ENCODE measurements around the gene CUTC. TPM values are rescaled to one million over a fixed set of nuclear protein-coding genes. Genes with fewer than 3 reads are reported as not detected.

The CUTC gene, protein sequence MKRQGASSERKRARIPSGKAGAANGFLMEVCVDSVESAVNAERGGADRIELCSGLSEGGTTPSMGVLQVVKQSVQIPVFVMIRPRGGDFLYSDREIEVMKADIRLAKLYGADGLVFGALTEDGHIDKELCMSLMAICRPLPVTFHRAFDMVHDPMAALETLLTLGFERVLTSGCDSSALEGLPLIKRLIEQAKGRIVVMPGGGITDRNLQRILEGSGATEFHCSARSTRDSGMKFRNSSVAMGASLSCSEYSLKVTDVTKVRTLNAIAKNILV
- 21.4 TPM for total RNA-seq
- 10 to 100 TPM; 17.5 to 22.5 (median 19.7) TPM for polyA plus RNA-seq (ENCODE audit: insufficient read depth in 1 of 8, insufficient read length in 8 of 8, low replicate concordance in 1 of 8)
- long read RNA-seq, donor 1, partial matches to known transcripts: 0 of 4 reads
- long read RNA-seq, donor 1, other reads (novel, unspliced or antisense): 0 of 4 reads
- long read RNA-seq, donor 2, partial matches to known transcripts: 0 of 1 reads
- long read RNA-seq, donor 2, other reads (novel, unspliced or antisense): 0 of 1 reads
- long read RNA-seq, donor 3, transcript CUTC-203 (8 exons, 831 nt): major isoform, 6 of 7 reads
- long read RNA-seq, donor 3, partial matches to known transcripts: 0 of 7 reads
- long read RNA-seq, donor 3, other reads (novel, unspliced or antisense): 0 of 7 reads
- long read RNA-seq, donor 4, partial matches to known transcripts: 0 of 6 reads
- long read RNA-seq, donor 4, other reads (novel, unspliced or antisense): 0 of 6 reads
- long read RNA-seq, donor 5, transcript CUTC-203 (8 exons, 831 nt): major isoform, 10 of 19 reads
- long read RNA-seq, donor 5, partial matches to known transcripts: 5 of 19 reads
- long read RNA-seq, donor 5, other reads (novel, unspliced or antisense): 0 of 19 reads
- long read RNA-seq, donor 6, transcript CUTC-202 (9 exons, 1,346 nt): major isoform, 11 of 18 reads
- long read RNA-seq, donor 6, partial matches to known transcripts: 5 of 18 reads
- long read RNA-seq, donor 6, other reads (novel, unspliced or antisense): 0 of 18 reads
- long read RNA-seq, donor 7, partial matches to known transcripts: 5 of 12 reads
- long read RNA-seq, donor 7, other reads (novel, unspliced or antisense): 0 of 12 reads
- long read RNA-seq, donor 8, partial matches to known transcripts: 0 of 11 reads
- long read RNA-seq, donor 8, other reads (novel, unspliced or antisense): 5 of 11 reads
- long read RNA-seq, donor 9, partial matches to known transcripts: 0 of 6 reads
- long read RNA-seq, donor 9, other reads (novel, unspliced or antisense): 0 of 6 reads
- long read RNA-seq, donor 10, partial matches to known transcripts: 10 of 15 reads
- long read RNA-seq, donor 10, other reads (novel, unspliced or antisense): 0 of 15 reads
- long read RNA-seq, donor 11, partial matches to known transcripts: 5 of 9 reads
- long read RNA-seq, donor 11, other reads (novel, unspliced or antisense): 0 of 9 reads

GRCh38 chr10:99732033-99732842, at the start of gene CUTC, which contains the start of gene COX15:
TSS of gene CUTC (plus strand) at chr10:99732234. CDS start at chr10:99732349, 115 bp downstream.
TSS of gene COX15 (minus strand) at chr10:99732127. CDS start at chr10:99732049, 78 bp downstream.
- WGBS (ENCODE audit: insufficient coverage): under 1% methylated on average over 71 of the region's 73 CpGs
- H3K27me3 ChIP-seq (ENCODE audit: control insufficient read depth, insufficient read depth, low read length): no peaks in the 10 kb centered on the region
- H3K4me1 ChIP-seq (ENCODE audit: control insufficient read depth, insufficient read depth, low read length): peaks cover 6% of the 10 kb centered on the region

GRCh38 chr10:99682752-99683151, 49.3 kb upstream of the CUTC start:
- no CpG with 5 or more reads among the region's 1 CpG for WGBS (ENCODE audit: insufficient coverage)
- Histone ChIP-seq H3K4me3 (ENCODE audit: low read length) (no peak overlapping the region), H3K36me3 (ENCODE audit: control insufficient read depth, insufficient read depth, low read length) (peaks cover 7% of the 10 kb centered on the region), H3K27me3 (ENCODE audit: control insufficient read depth, insufficient read depth, low read length) (no peaks in the 10 kb centered on the region), H3K9me3 (replicated peaks; ENCODE audit: control insufficient read depth, low read depth, low read length) (no peaks in the 10 kb centered on the region), H3K4me1 (ENCODE audit: control insufficient read depth, insufficient read depth, low read length) (peaks cover 2% of the 10 kb centered on the region), H3K27ac (ENCODE audit: low read length) (no peak overlapping the region)
- DNase-seq: no peak

More at GRCh38 chr10:99732033-99732842, at the start of gene CUTC, which contains the start of gene COX15:
- Histone ChIP-seq H3K9me3 (replicated peaks; ENCODE audit: control insufficient read depth, low read depth, low read length) (no peaks in the 10 kb centered on the region), H3K36me3 (ENCODE audit: control insufficient read depth, insufficient read depth, low read length) (peaks cover 13% of the 10 kb centered on the region), H3K27ac (ENCODE audit: low read length) (peak within 1 kb of the TSS; percentile 98), H3K4me3 (ENCODE audit: low read length) (peak within 1 kb of the TSS; percentile 93)
- peak; percentile 99 for DNase-seq

DNA sequence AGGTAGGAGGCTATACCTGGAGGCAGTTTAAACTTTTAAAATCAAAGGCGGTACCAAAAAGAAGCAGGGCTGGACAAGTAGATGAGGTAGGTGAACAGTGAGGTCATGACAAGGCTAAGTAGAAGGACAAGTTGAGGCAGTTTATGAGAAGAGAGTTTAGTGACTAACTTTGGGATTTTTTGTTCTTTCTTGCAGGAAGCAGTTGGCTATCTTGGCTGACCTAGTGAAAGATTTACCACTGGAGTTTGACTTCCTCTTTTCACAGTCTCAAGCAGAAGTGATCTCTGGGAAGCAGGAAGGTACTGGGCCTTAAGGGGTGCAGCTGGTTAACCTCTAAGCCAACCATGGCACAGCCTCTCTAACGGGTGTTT, 46.5 kb upstream of the CUTC start:
- H3K27ac ChIP-seq (ENCODE audit: low read length): no peak overlapping the region
- 100% methylated on average over 1 of the region's 2 CpGs for WGBS (ENCODE audit: insufficient coverage)

DNA sequence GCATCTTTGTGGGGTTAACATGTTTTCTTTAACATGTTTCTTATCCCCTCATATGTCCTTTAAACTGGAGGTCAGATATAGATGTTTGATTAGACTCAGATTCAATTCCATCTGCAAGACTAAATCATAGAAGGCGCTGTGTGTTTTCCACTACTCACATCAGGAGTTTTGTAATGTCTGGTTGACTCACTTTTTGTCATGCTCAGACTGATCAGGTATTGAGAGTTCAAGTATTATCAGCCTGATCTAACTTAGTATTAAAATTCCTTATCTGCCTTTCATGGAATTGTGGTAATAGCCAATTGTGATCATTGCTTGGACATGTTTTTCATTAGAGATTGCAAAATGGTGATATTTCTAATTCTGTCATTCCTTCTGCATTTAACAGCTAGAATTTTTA, 42.6 kb upstream of the CUTC start:
- Histone ChIP-seq H3K27me3 (ENCODE audit: control insufficient read depth, insufficient read depth, low read length) (no peaks in the 10 kb centered on the region), H3K4me3 (ENCODE audit: low read length) (no peak overlapping the region), H3K36me3 (ENCODE audit: control insufficient read depth, insufficient read depth, low read length) (peaks cover 6% of the 10 kb centered on the region), H3K4me1 (ENCODE audit: control insufficient read depth, insufficient read depth, low read length) (no peaks in the 10 kb centered on the region), H3K27ac (ENCODE audit: low read length) (no peak overlapping the region), H3K9me3 (replicated peaks; ENCODE audit: control insufficient read depth, low read depth, low read length) (no peaks in the 10 kb centered on the region)
- DNase-seq: no peak
- no CpG with 5 or more reads among the region's 1 CpG for WGBS (ENCODE audit: insufficient coverage)

More for the DNA sequence above, 46.5 kb upstream of the CUTC start:
- Histone ChIP-seq H3K4me3 (ENCODE audit: low read length) (no peak overlapping the region), H3K36me3 (ENCODE audit: control insufficient read depth, insufficient read depth, low read length) (no peaks in the 10 kb centered on the region), H3K9me3 (replicated peaks; ENCODE audit: control insufficient read depth, low read depth, low read length) (no peaks in the 10 kb centered on the region), H3K27me3 (ENCODE audit: control insufficient read depth, insufficient read depth, low read length) (no peaks in the 10 kb centered on the region), H3K4me1 (ENCODE audit: control insufficient read depth, insufficient read depth, low read length) (peaks cover 2% of the 10 kb centered on the region)
- DNase-seq: peak; percentile 40

DNA sequence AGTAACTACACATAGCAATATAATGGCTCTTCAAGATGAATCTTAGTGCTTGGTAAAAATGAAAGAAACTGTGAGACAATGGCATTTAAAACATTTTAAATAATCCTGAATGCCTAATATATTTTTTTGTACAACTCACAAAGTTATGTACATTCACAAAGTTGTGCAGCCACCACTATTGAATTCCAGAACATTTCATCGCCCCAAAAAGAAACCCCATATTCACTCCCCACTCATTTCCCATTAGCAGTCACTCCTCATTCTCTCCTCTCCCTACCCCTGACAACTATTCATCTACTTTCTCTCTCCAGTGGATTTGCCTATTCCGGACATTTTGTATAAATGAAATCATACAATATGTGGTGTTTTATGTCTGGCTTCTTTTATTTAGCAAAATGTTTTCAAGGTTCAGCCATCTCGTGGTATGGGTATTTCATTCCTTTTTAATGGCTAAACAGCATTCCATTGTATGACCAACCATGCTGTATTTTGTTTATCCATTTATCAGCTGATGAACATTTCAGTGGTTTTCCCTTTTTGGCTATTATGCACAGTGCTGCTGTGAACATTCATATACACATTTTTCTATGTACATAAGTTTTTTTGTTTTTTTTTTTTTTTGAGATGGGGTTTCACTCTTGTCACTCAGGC, 38.0 kb upstream of the CUTC start:
- no peak overlapping the region for H3K27ac ChIP-seq (ENCODE audit: low read length)
- 100% methylated on average over 1 of the region's 3 CpGs for WGBS (ENCODE audit: insufficient coverage)
- no peak overlapping the region for H3K4me3 ChIP-seq (ENCODE audit: low read length)
- peaks cover 11% of the 10 kb centered on the region for H3K36me3 ChIP-seq (ENCODE audit: control insufficient read depth, insufficient read depth, low read length)
- no peaks in the 10 kb centered on the region for H3K9me3 ChIP-seq (replicated peaks; ENCODE audit: control insufficient read depth, low read depth, low read length)
- DNase-seq: no peak
- no peaks in the 10 kb centered on the region for H3K4me1 ChIP-seq (ENCODE audit: control insufficient read depth, insufficient read depth, low read length)
- no peaks in the 10 kb centered on the region for H3K27me3 ChIP-seq (ENCODE audit: control insufficient read depth, insufficient read depth, low read length)

DNA sequence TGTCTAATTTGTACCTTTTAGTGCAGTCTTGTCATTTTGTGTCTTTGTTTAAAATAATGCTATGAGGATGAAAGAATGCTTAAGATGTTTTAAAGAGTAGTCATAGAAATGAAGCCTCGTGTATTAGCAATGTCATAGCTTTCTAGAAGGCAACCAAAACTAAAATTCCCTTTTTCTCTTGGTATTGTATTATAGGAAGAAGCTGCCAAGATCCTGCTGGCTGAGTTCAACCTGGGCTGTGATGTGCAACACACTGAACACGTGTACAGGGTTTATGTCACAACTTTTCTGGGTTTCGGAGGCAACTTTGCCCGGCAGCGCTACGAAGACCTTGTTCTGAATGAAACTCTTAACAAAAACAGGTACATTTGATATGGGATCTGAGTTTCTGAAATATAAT, 36.3 kb upstream of the CUTC start:
- H3K27me3 ChIP-seq (ENCODE audit: control insufficient read depth, insufficient read depth, low read length): no peaks in the 10 kb centered on the region
- no peak overlapping the region for H3K27ac ChIP-seq (ENCODE audit: low read length)
- peaks cover 11% of the 10 kb centered on the region for H3K36me3 ChIP-seq (ENCODE audit: control insufficient read depth, insufficient read depth, low read length)
- no CpG with 5 or more reads among the region's 6 CpGs for WGBS (ENCODE audit: insufficient coverage)
- no peaks in the 10 kb centered on the region for H3K4me1 ChIP-seq (ENCODE audit: control insufficient read depth, insufficient read depth, low read length)
- no peak for DNase-seq
- no peak overlapping the region for H3K4me3 ChIP-seq (ENCODE audit: low read length)
- no peaks in the 10 kb centered on the region for H3K9me3 ChIP-seq (replicated peaks; ENCODE audit: control insufficient read depth, low read depth, low read length)

- H3K36me3 ChIP-seq (ENCODE audit: control insufficient read depth, insufficient read depth, low read length): peaks cover 6% of the 10 kb centered on the region
Observed at GRCh38 chr10:99698504-99699080, 33.4 kb upstream of the CUTC start.

GRCh38 chr10:99700649-99701048, 31.4 kb upstream of the CUTC start:
- H3K9me3 ChIP-seq (replicated peaks; ENCODE audit: control insufficient read depth, low read depth, low read length): no peaks in the 10 kb centered on the region
- H3K27me3 ChIP-seq (ENCODE audit: control insufficient read depth, insufficient read depth, low read length): no peaks in the 10 kb centered on the region
- H3K4me1 ChIP-seq (ENCODE audit: control insufficient read depth, insufficient read depth, low read length): no peaks in the 10 kb centered on the region
- WGBS (ENCODE audit: insufficient coverage): 80% methylated on average over 1 of the region's 4 CpGs
- DNase-seq: no peak
- peaks cover 7% of the 10 kb centered on the region for H3K36me3 ChIP-seq (ENCODE audit: control insufficient read depth, insufficient read depth, low read length)
- no peak overlapping the region for H3K27ac ChIP-seq (ENCODE audit: low read length)
- H3K4me3 ChIP-seq (ENCODE audit: low read length): no peak overlapping the region

More at GRCh38 chr10:99698504-99699080, 33.4 kb upstream of the CUTC start:
- DNase-seq: no peak
- WGBS (ENCODE audit: insufficient coverage): 96% methylated on average over 3 of the region's 8 CpGs
- Histone ChIP-seq H3K27me3 (ENCODE audit: control insufficient read depth, insufficient read depth, low read length) (no peaks in the 10 kb centered on the region), H3K4me3 (ENCODE audit: low read length) (no peak overlapping the region), H3K9me3 (replicated peaks; ENCODE audit: control insufficient read depth, low read depth, low read length) (no peaks in the 10 kb centered on the region), H3K27ac (ENCODE audit: low read length) (no peak overlapping the region), H3K4me1 (ENCODE audit: control insufficient read depth, insufficient read depth, low read length) (no peaks in the 10 kb centered on the region)
